ENCODE measurements around the gene HIVEP3.

The HIVEP3 gene

GRCh38 chr1:41456847-41457540, 461.7 kb downstream of the HIVEP3 start:
- Histone ChIP-seq H3K36me3 (ENCODE audit: control insufficient read depth in 2 of 2, insufficient read depth in 1 of 2, low read length in 2 of 2) (no peaks in the 10 kb centered on the region), H3K4me3 (ENCODE audit: low read depth, low read length) (no peak overlapping the region), H3K27ac (ENCODE audit: extremely low read depth, low read depth, low read length) (no peak overlapping the region), H3K9me3 (ENCODE audit: control insufficient read depth, insufficient read depth, low read depth, low read length) (no peaks in the 10 kb centered on the region), H3K4me1 (ENCODE audit: control insufficient read depth, insufficient read depth, low read length) (no peaks in the 10 kb centered on the region)
- TF ChIP-seq ZNF473 (tag by site-specific recombination; IDR thresholded peaks at IDR 0.05) (no peak), TSHZ1 (tag by site-specific recombination; IDR thresholded peaks at IDR 0.05; ENCODE audit: borderline replicate concordance) (no peak), ZBTB48 (tag by site-specific recombination; IDR thresholded peaks at IDR 0.05) (no peak), IKZF3 (tag by site-specific recombination; IDR thresholded peaks at IDR 0.05) (no peak), ZNF560 (tag by site-specific recombination; IDR thresholded peaks at IDR 0.05; ENCODE audit: borderline replicate concordance) (no peak), ZNF175 (tag by site-specific recombination; IDR thresholded peaks at IDR 0.05) (no peak), ZNF423 (tag by site-specific recombination; IDR thresholded peaks at IDR 0.05) (no peak), ZNF791 (tag by site-specific recombination; IDR thresholded peaks at IDR 0.05) (no peak), ZNF394 (tag by site-specific recombination; IDR thresholded peaks at IDR 0.05; ENCODE audit: borderline replicate concordance) (no peak), ZNF140 (tag by site-specific recombination; IDR thresholded peaks at IDR 0.05) (no peak)
- TF ChIP-seq, protein P1, sequence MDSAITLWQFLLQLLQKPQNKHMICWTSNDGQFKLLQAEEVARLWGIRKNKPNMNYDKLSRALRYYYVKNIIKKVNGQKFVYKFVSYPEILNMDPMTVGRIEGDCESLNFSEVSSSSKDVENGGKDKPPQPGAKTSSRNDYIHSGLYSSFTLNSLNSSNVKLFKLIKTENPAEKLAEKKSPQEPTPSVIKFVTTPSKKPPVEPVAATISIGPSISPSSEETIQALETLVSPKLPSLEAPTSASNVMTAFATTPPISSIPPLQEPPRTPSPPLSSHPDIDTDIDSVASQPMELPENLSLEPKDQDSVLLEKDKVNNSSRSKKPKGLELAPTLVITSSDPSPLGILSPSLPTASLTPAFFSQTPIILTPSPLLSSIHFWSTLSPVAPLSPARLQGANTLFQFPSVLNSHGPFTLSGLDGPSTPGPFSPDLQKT (IDR thresholded peaks at IDR 0.05; ENCODE audit: borderline replicate concordance, low read depth, low read length), result no peak
- TF ChIP-seq, protein P2, sequence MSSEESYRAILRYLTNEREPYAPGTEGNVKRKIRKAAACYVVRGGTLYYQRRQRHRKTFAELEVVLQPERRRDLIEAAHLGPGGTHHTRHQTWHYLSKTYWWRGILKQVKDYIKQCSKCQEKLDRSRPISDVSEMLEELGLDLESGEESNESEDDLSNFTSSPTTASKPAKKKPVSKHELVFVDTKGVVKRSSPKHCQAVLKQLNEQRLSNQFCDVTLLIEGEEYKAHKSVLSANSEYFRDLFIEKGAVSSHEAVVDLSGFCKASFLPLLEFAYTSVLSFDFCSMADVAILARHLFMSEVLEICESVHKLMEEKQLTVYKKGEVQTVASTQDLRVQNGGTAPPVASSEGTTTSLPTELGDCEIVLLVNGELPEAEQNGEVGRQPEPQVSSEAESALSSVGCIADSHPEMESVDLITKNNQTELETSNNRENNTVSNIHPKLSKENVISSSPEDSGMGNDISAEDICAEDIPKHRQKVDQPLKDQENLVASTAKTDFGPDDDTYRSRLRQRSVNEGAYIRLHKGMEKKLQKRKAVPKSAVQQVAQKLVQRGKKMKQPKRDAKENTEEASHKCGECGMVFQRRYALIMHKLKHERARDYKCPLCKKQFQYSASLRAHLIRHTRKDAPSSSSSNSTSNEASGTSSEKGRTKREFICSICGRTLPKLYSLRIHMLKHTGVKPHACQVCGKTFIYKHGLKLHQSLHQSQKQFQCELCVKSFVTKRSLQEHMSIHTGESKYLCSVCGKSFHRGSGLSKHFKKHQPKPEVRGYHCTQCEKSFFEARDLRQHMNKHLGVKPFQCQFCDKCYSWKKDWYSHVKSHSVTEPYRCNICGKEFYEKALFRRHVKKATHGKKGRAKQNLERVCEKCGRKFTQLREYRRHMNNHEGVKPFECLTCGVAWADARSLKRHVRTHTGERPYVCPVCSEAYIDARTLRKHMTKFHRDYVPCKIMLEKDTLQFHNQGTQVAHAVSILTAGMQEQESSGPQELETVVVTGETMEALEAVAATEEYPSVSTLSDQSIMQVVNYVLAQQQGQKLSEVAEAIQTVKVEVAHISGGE (tag by site-specific recombination; conservative IDR thresholded peaks at IDR 0.05; ENCODE audit: low read depth), result no peak
- POLR2A ChIA-PET, result no interaction called here
- CTCF ChIA-PET, result interaction anchor here (1.0 to 1.2 kb wide), 2 partner anchors 24 to 35 kb away, joined by 3 to 5 read pairs; no protein-coding TSS in a partner anchor

Measured in HEK293 (cell line).